NCI-H510A (cell line): ENCODE data around the gene RUNX3.
"Not testable (repeated sequence)": the region's sequence is repeated elsewhere in the genome, so short reads cannot be mapped to it uniquely, and the experiment has no call there.

Experiments
- DNase-seq: peaks from one replicate; lab custom pipeline; 2025; lab: John Stamatoyannopoulos, UW

RUNX3 gene

GRCh38 chr1:24900985-24901781 lies 28.9 kb downstream of the RUNX3 start:
- no peak for DNase-seq

- DNase-seq: no peak
These were observed 29.6 kb downstream of the RUNX3 start for GRCh38 chr1:24900486-24900849.

GRCh38 chr1:24899581-24900485 lies 30.2 kb downstream of the RUNX3 start:
- DNase-seq: no peak

GRCh38 chr1:24898909-24899439 lies 31.1 kb downstream of the RUNX3 start:
- DNase-seq: no peak

- DNase-seq: no peak
These were observed 31.7 kb downstream of the RUNX3 start for GRCh38 chr1:24898152-24898908.

- no peak for DNase-seq
These were observed 32.6 kb downstream of the RUNX3 start for GRCh38 chr1:24897263-24898151.

GRCh38 chr1:24896596-24897262 lies 33.3 kb downstream of the RUNX3 start:
- DNase-seq: no peak

- no peak for DNase-seq
These were observed 33.9 kb downstream of the RUNX3 start for GRCh38 chr1:24896176-24896575.

- no peak for DNase-seq
These were observed 34.6 kb downstream of the RUNX3 start for GRCh38 chr1:24895511-24895910.

GRCh38 chr1:24894002-24894401 lies 36.1 kb downstream of the RUNX3 start:
- no peak for DNase-seq

GRCh38 chr1:24893431-24893830 lies 36.6 kb downstream of the RUNX3 start:
- DNase-seq: no peak

GRCh38 chr1:24892188-24893153 lies 37.6 kb downstream of the RUNX3 start:
- no peak for DNase-seq

- DNase-seq: not testable (repeated sequence)
These were observed 38.7 kb downstream of the RUNX3 start for GRCh38 chr1:24891367-24891766.

- DNase-seq: no peak
These were observed 39.2 kb downstream of the RUNX3 start for GRCh38 chr1:24890887-24891286.

GRCh38 chr1:24888971-24889676 lies 41.0 kb downstream of the RUNX3 start:
- DNase-seq: no peak

- DNase-seq: no peak
These were observed 41.8 kb downstream of the RUNX3 start for GRCh38 chr1:24888061-24888970.

- no peak for DNase-seq
These were observed 43.8 kb downstream of the RUNX3 start for GRCh38 chr1:24886241-24886640.

GRCh38 chr1:24884751-24885150 lies 45.3 kb downstream of the RUNX3 start:
- no peak for DNase-seq
